CMK (cell line): ENCODE results near the gene TXK.

ENCODE experiments used
- DNase-seq: peaks from one replicate; pipeline ENCODE4 v3.0.0-alpha.2; 2010; ENCODE audit warnings: low read depth

TXK gene

DNA sequence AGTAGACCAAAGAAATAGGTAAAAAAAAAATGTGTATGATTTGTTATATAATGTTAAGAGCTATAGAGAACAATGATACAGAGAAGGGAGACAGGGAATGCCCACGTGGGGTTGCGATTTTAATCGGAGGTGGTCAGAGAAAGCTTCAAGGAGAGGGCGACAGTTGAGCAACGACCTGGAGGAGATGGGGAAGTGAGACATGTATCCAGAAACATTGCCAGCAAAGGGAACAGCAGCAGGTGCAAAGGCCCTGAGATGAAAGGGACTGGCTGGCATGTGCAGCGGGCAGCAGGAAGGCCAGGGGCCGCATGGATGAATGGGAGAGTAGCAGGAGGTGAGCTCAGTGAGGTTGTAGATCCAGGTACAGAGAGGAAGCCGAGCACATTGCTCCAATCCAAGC, 84.6 kb downstream of the TXK start:
- DNase-seq = no peak

DNA sequence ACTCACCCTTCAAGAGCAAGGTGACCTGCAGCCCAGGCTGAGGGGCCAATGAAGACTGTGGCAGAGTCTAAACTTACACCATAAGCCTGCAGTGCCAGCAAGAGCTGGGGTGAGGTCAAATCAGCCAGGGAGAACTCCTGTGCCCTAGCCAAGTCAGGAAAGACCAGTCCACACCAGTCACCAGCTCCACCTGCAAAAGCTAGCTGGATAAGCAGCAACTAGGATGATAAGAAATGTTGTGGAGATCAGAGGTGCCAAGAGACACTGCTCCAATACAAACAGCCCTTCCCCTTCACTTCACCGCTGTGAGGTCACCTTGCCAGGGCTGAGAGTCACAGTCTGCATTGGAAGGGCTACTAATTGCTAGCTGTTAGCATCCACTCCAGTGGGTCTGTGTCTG, 86.2 kb downstream of the TXK start:
- DNase-seq = no peak

DNA sequence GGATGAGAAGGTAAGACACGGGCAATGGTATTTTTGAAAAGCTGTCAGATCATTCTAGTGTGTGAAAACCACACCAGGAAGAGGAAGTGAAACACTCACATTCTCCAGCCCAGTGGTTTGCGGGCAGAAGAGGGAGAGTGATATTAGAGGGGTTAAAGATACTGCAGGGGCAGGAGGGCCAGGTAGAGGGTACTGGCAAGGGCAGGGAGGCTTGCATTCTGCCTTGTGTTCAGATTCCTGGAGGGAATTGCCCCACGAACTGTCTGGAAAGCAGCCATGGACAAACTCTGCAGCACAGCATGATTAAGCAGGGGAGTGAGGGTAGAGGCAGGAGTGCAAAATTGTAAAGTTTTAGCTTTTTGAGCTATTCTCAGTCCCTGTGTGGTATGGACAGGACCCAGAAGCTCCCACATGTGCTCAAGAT, 86.6 kb downstream of the TXK start:
- no peak for DNase-seq

DNA sequence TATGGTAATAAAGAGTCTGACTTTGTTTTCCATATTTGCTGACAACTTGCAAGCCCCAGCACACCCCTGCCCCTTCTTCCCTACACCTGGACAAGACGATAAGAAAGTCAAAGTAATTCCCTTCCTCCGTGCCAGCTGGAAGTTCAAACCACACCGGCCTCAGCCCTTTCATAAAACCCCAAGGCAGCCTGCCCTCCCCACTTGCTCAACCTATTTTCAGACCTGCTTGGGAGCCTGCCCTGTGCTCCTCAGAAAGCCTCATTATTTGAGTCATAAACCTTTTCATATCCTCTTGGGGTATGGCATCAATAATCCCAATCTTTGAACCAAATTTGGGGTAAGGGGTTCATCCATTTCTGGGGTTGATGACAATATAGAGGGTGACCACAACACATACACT, 88.0 kb downstream of the TXK start:
- DNase-seq = no peak

DNA sequence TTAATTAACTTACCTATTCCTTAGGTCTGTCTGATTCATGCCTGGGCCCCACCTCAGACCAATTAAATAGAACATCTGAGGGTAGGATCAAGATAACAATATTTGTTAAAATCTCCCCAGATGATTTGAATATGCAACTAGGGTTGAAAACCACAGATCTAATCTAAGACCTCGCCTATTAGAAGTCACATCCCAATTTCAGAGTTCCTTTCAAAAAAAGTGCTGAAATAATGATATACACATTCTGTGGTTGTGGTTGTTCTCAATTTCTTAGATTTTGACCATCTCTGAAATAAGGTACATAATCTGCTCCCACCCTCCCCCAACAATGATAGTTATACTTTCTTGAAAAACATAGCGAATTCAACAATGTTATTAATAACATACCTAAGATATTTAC, 89.8 kb downstream of the TXK start:
- no peak for DNase-seq

DNA sequence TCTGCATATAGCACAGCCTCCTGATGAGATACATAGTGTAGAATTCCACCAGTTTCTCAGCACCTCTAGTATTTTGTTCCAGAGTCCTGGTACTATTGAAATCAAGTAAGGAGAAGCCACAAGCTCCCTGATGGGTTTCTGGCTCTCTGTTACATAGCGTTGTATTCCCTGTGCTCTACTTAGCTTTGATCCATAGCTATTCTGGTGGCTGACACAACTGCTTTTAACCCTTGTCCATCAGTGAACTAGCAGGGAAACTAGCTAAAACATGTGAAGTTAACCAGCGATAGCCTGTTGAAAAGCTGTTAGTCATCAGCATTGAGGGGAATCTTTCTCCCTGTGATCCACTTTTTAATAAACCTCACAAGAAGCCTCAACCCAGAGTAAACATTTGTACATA, 90.5 kb downstream of the TXK start:
- no peak for DNase-seq

DNA sequence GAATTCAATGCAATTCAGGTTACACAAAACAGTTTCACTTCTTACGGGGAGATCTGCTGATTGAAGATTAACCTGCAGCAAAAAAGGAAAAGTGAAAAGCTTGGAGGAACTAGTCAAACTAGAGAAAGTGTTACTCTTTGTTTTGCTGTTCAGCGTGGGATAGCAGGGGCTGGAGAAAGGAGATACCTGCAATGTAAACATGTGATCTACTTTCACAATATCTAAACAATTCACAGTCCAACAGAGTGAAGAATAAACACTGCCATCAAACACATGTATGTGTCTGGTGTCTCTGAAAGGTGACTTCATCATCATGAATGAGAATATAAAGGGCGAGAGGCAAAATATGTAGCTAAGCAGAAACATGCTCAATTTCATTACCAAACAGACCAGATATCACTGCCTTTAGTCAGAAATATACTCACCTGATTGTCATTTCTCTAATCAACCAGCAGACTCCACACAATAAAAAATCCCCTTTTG, 91.0 kb downstream of the TXK start:
- DNase-seq = no peak

DNA sequence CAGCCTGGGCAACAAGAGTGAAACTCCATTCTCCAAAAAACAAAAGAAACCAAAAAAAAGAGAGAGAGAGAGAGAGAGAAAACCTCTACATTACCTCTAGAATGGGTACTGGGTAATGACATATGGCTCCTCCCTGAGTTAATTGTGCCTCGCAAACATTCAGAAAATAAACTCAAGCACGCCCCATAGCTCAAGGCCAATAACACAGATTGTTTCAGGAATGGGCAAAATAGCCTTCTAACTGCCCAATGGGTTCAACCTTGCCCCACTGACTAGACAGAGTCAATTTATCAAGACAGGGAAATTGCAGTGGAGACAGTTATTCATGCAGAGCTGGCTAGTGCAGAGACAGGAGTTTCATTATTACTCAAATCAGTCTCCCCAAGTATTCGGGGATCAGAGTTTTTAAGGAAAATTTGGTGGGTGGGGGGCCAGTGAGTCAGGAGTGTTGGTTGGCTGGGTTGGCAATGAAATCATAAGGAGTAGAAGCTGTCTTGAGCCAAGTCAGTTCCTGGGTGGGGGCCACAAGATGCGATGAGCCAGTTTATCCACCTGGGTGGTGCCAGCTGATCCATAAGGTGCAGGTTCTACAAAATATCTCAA, 92.4 kb downstream of the TXK start:
- DNase-seq = no peak

DNA sequence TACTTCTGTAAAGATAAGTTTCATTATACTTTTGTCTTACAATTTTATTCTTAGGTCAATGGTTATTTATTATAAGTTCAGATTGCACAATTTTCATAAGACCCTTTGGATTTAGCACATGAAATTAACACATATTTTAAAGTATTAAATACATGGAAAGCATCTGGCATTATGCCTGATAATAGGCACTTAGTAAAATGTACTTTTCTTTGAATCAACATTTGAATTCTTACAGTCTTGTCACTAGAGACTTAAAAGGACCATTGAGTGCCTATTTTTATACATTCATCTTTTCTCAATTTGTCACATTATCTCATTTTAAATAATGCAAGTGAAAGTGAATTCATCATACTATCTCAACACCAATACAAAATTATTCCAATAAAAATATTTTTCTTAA, 94.5 kb downstream of the TXK start:
- DNase-seq = no peak

DNA sequence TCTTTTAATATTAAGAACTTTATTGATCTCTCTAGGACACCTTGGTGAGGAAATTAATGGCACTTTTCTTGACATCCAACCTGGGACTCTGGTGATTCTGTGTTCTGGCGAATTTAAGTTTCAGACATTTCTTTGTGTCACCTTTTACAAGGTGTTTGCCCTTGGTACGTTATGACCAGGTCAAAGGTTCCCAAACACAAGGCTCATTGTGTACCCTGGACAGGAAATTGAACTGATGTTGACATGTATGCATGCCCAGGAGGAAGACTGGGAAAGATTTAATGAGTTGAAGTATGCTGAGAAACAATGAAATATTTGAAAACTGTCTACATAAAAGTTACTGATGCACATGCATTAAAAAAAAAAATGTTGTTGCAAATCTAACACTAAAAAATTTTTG, 95.4 kb downstream of the TXK start:
- DNase-seq = no peak

DNA sequence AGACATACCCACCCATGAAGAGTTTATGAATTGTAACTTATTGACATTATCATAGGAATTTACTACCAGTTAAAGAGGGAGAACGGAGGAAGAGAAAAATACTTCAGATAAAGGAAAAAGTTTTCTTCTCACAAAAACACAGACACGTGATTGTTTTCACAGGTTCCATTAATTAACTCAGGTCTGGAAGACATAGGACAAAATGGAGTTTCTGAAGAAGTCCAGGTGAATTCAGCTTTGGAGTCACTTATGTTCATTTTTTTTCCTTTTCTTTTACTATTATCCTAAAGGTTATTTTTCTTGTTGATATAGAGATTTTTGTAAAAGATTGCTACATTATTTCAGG, 97.0 kb downstream of the TXK start:
- no peak for DNase-seq

DNA sequence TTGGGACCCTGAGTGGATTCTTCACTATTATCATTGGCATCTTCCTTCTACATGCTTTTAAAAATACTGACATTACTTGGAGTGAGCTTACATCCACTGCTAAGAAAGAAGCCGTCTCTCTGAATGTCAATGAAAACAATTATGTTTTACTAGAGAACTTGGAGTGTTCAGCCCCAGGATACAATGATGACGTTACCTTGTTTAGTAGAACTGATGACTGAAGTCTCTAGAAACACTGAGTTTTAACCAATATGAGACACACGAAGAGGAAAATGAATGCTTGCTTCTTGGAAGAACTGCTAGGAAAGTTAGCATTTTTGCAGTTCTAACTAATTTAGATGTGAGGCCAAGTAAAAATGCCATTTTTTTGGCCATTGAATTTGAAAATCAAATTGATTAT, 98.1 kb downstream of the TXK start:
- no peak for DNase-seq

DNA sequence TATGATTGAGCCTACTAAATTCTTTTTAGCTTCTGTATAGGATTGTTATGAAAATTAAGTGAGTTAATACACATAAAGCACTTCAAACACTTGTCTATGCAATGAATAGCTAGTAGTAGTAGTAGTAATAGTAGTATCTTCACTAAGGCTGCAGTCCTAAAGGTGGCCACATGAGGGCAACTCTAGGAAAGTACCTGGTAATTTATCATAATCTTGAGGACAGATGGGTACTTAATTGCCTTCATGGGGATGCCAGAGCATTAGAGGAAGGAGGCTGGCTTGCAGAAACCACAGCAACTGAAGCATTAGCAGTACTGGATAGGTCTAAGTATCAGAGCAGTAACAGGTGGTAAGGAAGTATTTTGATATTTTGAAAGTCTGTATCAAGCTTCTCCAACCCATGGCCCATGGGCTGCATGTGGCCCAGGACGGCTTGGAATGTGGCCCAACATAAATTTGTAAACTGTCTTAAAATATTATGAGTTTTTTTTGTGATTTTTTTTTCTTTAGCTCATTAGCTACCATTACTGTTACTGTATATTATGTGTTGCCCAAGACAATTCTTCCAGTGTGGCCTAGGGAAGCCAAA, 100.1 kb downstream of the TXK start:
- no peak for DNase-seq

DNA sequence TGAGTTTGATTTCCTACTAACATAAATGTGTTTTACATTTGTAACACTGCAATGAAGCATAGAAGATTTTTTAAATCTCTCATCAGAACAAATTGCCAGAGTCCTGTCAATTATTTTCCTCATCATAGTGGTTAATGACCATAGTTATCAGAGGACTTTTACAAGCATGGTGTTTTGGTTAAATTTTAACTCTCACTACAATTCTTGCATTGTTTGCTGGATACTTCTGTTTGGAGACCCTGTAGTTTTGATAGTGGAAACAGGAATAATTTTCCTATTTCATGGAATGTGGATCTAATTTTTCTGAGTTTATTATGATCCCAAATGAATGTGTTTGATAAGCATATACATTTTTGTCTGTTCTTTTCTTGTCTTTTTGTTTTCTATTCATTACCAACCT, 100.6 kb downstream of the TXK start:
- no peak for DNase-seq

DNA sequence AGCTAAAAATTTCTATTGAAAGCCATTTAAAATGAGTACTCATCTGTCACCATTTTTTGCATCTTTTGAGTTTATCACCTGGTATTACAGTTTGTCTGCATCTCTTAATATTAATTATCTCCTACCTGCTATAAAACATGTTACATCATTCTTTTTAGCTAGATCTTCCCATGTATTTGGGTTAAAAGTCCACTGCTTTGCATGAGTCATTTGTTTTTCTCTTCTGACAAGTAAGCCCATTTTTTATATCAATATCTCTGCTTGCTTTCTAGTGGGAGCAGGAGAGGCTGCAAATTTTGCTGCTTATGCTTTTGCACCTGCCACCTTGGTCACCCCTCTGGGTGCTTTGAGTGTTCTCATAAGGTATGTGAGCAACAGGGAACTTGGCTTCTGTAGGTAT, 101.3 kb downstream of the TXK start:
- DNase-seq = no peak

DNA sequence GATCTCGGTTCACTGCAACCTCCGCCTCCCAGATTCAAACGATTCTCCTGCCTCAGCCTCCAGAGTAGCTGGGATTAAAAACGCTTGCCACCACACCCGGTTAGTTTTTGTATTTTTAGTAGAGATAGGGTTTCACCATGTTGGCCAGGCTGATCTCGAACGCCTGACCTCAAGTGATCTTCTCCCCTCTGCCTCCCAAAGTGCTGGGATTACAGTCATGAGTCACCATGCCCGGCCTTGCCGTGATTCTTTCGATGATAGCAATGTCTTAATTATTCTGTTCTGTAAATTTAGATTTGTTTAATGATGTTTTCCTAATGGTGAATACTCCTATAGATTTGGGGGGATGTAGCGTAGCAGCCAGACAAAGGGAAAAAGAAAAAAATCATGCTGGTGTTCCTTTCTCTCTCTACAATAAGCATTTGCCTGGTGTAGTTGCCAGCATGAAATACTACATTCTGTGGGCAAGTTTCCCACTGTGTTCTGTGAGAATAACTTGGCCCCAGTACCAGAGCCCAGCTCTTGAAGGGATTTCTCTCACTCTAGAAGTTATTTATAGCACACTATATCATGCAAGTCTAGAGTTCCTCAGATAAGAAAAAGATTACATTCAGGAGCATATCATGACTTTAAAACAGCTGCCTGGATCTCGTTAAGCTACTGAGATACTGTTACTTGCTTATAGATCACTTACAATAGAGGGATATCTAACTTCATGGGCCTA, 102.1 kb downstream of the TXK start:
- no peak for DNase-seq

DNA sequence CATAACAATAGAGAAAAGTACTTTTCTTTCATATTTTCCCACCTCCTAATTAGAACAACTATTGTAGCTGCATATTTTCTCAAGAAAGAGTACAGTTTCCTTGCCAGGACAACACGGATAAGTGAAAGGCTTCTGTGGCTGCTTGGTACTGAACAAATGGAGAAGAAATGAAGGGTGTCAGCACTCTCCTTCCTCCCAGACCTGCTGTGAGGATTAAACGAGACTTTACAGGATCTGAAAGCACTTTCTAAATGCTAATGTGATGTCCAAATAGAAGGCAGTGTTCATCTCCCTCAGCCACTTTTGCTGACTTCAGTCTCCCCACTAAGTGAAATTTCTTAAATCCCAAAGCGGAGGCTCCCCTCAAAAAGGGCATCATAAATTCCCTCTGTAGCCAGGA, 103.6 kb downstream of the TXK start:
- DNase-seq = no peak

DNA sequence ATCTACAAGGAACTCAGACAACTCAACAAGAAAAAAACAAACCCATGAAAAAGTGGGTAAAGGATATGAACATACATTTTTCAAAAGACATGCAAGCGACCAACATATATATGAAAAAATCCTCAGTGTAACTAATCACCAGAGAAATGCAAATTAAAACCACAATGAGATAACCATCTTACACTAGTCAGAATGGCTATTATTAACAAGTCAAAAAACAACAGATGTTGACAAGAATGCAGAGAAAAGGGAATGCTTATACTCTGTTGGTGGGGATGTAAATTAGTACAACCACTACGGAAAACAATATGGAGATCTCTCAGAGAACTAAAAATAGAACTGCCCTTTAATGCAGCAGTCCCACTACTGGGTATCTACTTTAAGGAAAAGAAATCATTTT, 105.4 kb downstream of the TXK start:
- DNase-seq = no peak

DNA sequence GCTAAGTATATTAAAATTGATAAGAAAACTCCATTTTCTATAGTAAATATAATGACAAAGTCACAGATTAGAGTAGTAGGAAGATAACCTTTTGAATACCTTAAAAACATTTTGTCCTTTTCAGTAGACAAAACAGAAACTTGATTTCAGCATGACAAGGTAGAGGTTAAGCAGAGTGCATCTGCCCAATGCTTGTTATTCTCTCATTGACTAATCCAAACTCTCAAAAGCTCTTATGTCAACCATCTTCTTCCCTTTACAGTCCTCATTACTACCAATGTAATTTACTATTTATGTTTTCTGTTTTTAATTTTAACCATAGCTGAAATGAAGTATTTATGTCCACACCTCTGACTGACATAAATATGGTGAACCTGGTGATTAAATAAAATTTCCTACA, 106.4 kb downstream of the TXK start:
- no peak for DNase-seq

DNA sequence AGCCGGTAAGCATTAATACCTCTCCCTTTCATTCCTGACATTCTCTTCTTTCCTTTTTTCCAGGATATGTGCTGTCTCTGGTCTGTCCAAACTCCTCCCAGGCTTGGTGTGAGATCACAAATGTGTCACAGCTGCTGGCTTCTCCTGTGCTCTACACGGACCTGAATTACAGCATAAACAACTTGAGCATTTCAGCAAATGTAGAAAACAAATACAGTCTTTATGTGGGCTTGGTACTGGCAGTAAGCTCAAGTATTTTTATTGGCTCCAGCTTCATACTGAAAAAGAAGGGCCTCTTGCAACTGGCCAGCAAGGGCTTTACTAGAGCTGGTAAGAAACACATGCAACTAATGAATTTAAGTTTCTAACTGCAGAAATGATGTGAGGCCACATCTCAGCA, 109.0 kb downstream of the TXK start:
- no peak for DNase-seq

DNA sequence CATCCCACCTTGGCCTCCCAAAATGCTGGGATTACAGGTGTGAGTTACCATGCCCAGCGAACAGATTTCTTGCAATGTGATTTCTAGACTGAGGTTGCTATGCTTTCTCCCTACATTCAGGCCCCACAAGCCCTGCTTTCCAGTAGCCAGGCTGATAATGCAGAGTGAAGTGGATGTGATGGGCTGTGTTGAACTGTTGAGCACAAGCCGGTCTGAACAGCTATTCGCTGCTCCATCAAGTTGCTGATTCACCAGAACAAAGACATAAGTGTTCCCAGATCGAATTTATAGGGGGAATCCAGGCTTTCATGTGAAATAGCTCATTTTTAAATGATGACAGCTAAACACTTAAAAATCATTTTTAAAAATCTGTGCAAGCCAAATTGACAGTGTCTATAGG, 109.5 kb downstream of the TXK start:
- DNase-seq = no peak

DNA sequence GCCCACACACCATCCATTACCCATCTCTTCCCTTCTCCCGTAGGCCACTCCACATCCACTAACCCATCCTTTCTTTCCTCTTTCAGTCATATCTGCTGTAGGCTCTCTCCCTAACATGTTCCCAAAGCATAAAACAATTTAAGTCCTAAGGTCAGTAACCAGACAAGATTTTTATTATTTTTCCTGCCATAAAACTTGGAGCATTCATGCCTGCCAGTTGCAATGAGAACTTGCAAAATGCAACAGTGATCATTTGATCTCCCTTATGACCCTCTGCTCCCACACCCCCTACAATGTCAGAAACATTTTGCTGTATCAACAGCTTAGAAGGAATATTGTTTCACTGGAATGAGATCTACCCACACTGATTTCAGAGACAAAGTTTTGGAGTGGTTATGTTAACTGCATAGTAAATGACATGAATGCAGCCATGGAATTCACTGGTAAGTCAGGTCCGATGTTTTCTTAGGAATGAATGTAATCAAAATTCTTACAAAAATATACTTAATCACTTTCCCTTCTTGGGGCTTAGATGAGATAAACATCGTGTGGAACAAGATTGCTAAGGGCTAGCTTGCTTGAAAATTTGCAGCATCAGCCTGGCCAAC, 111.8 kb downstream of the TXK start:
- no peak for DNase-seq

DNA sequence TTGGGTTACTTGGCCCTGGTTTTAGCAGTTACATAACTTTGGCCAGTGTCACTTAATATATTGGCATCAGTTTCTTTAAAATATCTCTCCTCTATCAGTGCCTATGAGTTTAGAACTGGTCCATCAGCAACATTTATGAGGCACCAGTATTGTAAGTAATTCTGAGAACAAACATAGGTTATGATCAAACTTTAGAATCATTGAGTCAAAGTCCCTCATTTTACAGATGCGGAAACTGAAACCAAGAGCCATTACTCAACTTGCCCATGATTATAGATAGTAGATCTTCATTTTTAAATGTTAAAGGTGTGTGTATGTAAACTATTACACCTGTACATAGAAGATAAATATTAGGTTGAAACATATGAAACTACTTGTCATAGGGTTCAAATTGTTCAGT, 113.0 kb downstream of the TXK start:
- DNase-seq = no peak

DNA sequence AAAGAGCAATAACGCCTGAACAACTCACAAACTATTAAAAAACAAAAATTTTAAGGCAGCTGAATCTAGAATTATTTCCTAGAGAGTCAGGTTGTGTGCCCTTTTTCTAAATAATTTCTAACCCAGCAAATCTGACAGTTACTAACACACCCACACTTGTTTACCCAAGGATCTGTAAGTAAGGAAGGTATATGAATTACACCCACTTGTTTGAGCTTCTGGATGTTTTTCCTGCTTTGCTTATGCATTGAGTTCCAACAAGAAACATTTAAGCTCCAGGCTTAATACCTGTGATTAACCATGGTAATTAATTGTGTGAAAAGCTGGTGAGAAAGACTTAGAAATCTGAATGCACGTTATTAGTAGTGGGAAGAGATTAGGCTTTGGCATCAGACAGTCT, 115.9 kb downstream of the TXK start:
- no peak for DNase-seq
